SJSA1 (cell line): ENCODE measurements around the gene DNAI7. TPM values are rescaled to one million over a fixed set of nuclear protein-coding genes. Genes with fewer than 3 reads are reported as not detected.

ENCODE experiments used
- DNase-seq, 2 experiments: peaks; one replicate each; pipeline ENCODE4 v3.0.0-alpha.2; 2015 to 2020; ENCODE audit warnings: low spot score in 2 of 2, low read depth in 1 of 2
- H3K27ac ChIP-seq: fragments of 250-450 bp; sonication (Bioruptor Pico); 2 replicates; pipeline ENCODE4 v1.5.1; 2020; ENCODE audit warnings: mild to moderate bottlenecking, moderate library complexity
- H3K27me3 ChIP-seq: fragments of 250-450 bp; sonication (Bioruptor Pico); replicated peaks from 2 replicates; pipeline ENCODE4 v1.5.1; 2020; ENCODE audit warnings: mild to moderate bottlenecking, moderate library complexity
- H3K36me3 ChIP-seq: fragments of 250-450 bp; sonication (Bioruptor Pico); 2 replicates; pipeline ENCODE4 v1.5.1; 2020; ENCODE audit warnings: mild to moderate bottlenecking
- H3K4me1 ChIP-seq: fragments of 250-450 bp; sonication (Bioruptor Pico); replicated peaks from 2 replicates; pipeline ENCODE4 v1.6.1; 2021; ENCODE audit warnings: mild to moderate bottlenecking
- H3K4me3 ChIP-seq: fragments of 250-450 bp; sonication (Bioruptor Pico); 2 replicates; pipeline ENCODE4 v1.5.1; 2020; ENCODE audit warnings: mild to moderate bottlenecking
- H3K9me3 ChIP-seq: fragments of 250-450 bp; sonication (Bioruptor Pico); replicated peaks from 2 replicates; pipeline ENCODE4 v1.5.1; 2020; ENCODE audit warnings: mild to moderate bottlenecking
- total RNA-seq: library from RNA; depleted of rRNA; stranded (reverse); fragments of >200 nt; shearing (Covaris generic); gene quantifications from 2 replicates; pipeline ENCODE4 v1.2.3, GENCODE V29; 2014

Gene DNAI7
- total RNA-seq, 1 experiment from 2014 or later: 1.2 TPM

GRCh38 chr12:25197608-25198007 is 2.6 kb upstream of the DNAI7 start:
- Histone ChIP-seq H3K36me3 (peaks cover 4% of the 10 kb centered on the region; the same call in 1 of the 2 replicates), H3K4me3 (no peak overlapping the region), H3K9me3 (no peaks in the 10 kb centered on the region), H3K4me1 (peaks cover 31% of the 10 kb centered on the region), H3K27ac (no peak overlapping the region), H3K27me3 (no peaks in the 10 kb centered on the region)
- DNase-seq: no peak

DNA sequence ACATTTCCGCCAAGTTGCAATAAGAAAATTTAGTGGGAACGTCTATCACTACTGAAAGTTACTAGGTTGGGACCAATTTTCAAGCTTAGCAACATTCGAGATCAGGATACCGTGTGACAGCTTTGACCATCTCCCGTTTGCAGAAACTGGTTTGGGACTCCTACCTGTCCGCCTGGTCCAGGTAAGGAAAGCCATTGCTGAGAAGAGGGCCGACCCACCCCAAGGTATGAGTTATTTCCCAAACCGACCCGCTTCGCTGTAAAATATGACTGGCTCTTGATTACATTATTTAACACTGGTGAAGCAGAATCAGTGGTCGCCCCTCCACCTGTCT is 271 bp downstream of the DNAI7 start:
- no peak for DNase-seq
- Histone ChIP-seq H3K9me3 (no peaks in the 10 kb centered on the region), H3K27me3 (no peaks in the 10 kb centered on the region), H3K4me1 (peaks cover 22% of the 10 kb centered on the region), H3K36me3 (no peaks in the 10 kb centered on the region; the same call in 1 of the 2 replicates), H3K4me3 (peak overlapping the region; percentile 51), H3K27ac (peak overlapping the region; percentile 84)

GRCh38 chr12:25194214-25194613 is 746 bp downstream of the DNAI7 start:
- H3K27ac ChIP-seq: peak overlapping the region; percentile 84
- H3K9me3 ChIP-seq: no peaks in the 10 kb centered on the region
- H3K4me1 ChIP-seq: peaks cover 27% of the 10 kb centered on the region
- H3K36me3 ChIP-seq: no peaks in the 10 kb centered on the region; the same call in 1 of the 2 replicates
- DNase-seq: peak in 1 of 2 experiments; percentile 28
- peak overlapping the region; percentile 51; the same call in 1 of the 2 replicates for H3K4me3 ChIP-seq
- no peaks in the 10 kb centered on the region for H3K27me3 ChIP-seq

- no peak overlapping the region for H3K4me3 ChIP-seq
- no peaks in the 10 kb centered on the region; the same call in 1 of the 2 replicates for H3K36me3 ChIP-seq
- H3K4me1 ChIP-seq: peaks cover 41% of the 10 kb centered on the region
- no peaks in the 10 kb centered on the region for H3K27me3 ChIP-seq
- no peak overlapping the region for H3K27ac ChIP-seq
- no peaks in the 10 kb centered on the region for H3K9me3 ChIP-seq
- DNase-seq: no peak
These were observed 4.2 kb downstream of the DNAI7 start for GRCh38 chr12:25190793-25191192.

DNA sequence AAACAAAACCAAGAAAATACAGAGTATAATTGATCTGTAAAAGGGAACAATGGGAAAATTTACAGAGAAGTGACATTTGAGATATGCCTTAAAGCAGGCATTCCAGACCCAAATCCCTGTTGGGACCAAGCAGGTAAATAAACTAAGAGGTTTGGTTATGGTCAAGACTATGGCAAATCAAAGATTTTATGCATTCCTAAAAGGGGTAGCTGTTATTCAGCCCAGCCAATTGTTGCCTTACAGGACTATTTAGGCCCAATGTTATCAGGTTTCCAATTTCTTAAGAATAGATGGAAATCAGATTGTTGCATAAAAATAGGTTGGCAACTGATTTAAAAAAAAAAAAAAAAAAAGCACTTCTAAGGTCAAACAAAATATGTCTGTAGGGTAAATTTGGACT is 5.3 kb downstream of the DNAI7 start:
- no peaks in the 10 kb centered on the region for H3K27me3 ChIP-seq
- H3K36me3 ChIP-seq: no peaks in the 10 kb centered on the region

DNA sequence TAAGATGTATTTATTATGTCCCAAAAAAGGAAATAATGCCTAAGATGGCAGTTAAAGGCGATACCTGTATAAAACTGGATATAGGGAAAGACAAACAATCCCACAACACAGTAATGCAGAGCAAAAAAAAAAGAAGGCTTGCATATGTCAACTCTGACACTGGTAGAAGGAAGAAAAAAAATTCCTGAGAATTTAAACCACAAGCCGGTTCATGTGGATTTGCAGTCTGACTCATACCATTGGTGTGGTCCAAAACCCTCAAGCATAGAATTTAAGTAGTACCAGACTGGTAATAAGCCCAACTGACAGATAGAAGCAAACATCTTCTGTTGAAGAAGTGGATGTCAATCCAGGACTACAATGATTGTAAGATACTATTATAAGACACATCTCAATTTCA is 7.2 kb downstream of the DNAI7 start:
- H3K4me3 ChIP-seq: no peak overlapping the region
- H3K4me1 ChIP-seq: peaks cover 31% of the 10 kb centered on the region
- H3K27ac ChIP-seq: peak overlapping the region; percentile 91
- DNase-seq: peak; percentile 62 to 85
- H3K27me3 ChIP-seq: no peaks in the 10 kb centered on the region
- no peaks in the 10 kb centered on the region for H3K9me3 ChIP-seq
- no peaks in the 10 kb centered on the region for H3K36me3 ChIP-seq

More for the DNA sequence above, 5.3 kb downstream of the DNAI7 start:
- Histone ChIP-seq H3K9me3 (no peaks in the 10 kb centered on the region), H3K27ac (peak overlapping the region; percentile 91), H3K4me1 (peaks cover 39% of the 10 kb centered on the region), H3K4me3 (no peak overlapping the region)
- DNase-seq: no peak

DNA sequence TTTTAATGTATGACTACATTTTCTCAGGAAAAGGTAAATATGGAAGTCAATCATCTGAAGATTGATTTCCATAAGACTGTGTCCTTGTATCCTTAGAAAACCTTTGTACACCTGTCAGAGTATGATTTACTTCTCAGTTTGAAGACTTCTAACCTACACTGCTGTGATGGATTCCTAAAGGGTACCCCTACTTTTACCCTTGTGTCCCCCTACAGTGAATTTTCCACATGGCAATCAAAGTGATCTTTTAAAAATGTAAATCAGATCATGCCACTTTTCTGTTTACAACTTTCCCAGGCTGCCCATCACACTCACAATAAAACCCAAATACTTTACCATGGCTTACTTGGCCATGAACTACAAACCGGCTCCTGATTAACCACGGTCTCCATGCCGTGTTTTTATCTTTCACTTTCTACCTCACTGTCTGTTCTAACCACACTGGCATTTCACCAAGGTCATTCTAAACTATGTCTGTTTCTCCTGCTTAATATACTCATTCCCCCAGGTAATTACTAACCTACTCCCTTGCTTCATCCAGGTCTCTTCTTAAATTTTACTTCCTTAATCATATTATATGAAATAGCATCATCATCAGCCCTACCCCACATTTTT is 8.1 kb downstream of the DNAI7 start:
- H3K27ac ChIP-seq: peak overlapping the region; percentile 91
- H3K4me3 ChIP-seq: no peak overlapping the region
- H3K9me3 ChIP-seq: no peaks in the 10 kb centered on the region

DNA sequence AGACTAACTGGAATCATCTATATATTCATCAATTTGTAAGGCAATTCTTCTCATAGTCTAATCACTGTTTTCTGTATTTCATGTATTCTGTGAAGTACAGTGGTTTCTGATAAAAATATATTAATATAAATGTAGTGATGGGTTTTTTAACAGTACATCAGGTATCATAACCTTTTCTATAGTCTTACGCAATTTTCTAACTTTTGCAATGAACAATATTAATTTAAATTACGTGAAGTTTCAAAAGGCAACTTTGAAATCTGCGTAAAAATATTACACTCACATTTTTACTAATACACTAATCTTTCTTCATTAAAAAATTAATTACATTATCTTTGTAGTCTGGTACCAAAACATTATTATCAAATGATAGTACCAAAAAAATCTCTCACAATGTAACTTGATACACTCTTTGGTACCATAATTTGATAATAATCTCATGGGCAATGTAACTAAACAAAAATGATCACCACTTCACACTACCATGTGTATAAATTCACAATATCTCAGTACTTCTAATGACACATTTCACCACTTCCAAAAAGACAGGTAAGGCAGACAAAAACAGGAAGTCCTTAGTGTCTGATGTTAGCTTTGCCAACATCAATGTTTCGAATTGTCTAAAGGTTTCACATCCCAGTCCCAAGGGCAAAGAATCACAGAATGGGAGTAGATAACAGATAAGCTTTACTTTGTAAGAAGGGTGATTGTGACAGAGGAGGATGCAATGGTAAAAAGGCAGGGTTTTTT is 8.7 kb downstream of the DNAI7 start:
- Histone ChIP-seq H3K27me3 (no peaks in the 10 kb centered on the region), H3K27ac (no peak overlapping the region; the same call in 1 of the 2 replicates), H3K9me3 (no peaks in the 10 kb centered on the region), H3K4me1 (peaks cover 31% of the 10 kb centered on the region), H3K4me3 (no peak overlapping the region), H3K36me3 (no peaks in the 10 kb centered on the region)
- DNase-seq: no peak

More for the DNA sequence above, 8.1 kb downstream of the DNAI7 start:
- H3K4me1 ChIP-seq: peaks cover 31% of the 10 kb centered on the region
- peak in 1 of 2 experiments; percentile 34 for DNase-seq
- H3K36me3 ChIP-seq: no peaks in the 10 kb centered on the region
- no peaks in the 10 kb centered on the region for H3K27me3 ChIP-seq

- peaks cover 24% of the 10 kb centered on the region for H3K4me1 ChIP-seq
- no peaks in the 10 kb centered on the region for H3K36me3 ChIP-seq
- no peak overlapping the region for H3K27ac ChIP-seq
- DNase-seq: no peak
- H3K27me3 ChIP-seq: no peaks in the 10 kb centered on the region
- H3K9me3 ChIP-seq: no peaks in the 10 kb centered on the region
- no peak overlapping the region for H3K4me3 ChIP-seq
These were observed 10.8 kb downstream of the DNAI7 start for GRCh38 chr12:25184132-25184531.

GRCh38 chr12:25182765-25183164 is 12.2 kb downstream of the DNAI7 start:
- no peak overlapping the region for H3K4me3 ChIP-seq
- no peak overlapping the region for H3K27ac ChIP-seq
- no peaks in the 10 kb centered on the region for H3K27me3 ChIP-seq
- H3K36me3 ChIP-seq: no peaks in the 10 kb centered on the region
- H3K9me3 ChIP-seq: no peaks in the 10 kb centered on the region
- peaks cover 13% of the 10 kb centered on the region for H3K4me1 ChIP-seq
- DNase-seq: no peak

- Histone ChIP-seq H3K27ac (no peak overlapping the region), H3K4me1 (no peaks in the 10 kb centered on the region), H3K27me3 (no peaks in the 10 kb centered on the region), H3K36me3 (no peaks in the 10 kb centered on the region), H3K4me3 (no peak overlapping the region), H3K9me3 (no peaks in the 10 kb centered on the region)
- no peak for DNase-seq
These were observed 32.1 kb downstream of the DNAI7 start for GRCh38 chr12:25162866-25163265.

GRCh38 chr12:25156061-25156460 is 38.9 kb downstream of the DNAI7 start:
- Histone ChIP-seq H3K27ac (no peak overlapping the region), H3K4me1 (peaks cover 31% of the 10 kb centered on the region), H3K27me3 (no peaks in the 10 kb centered on the region), H3K9me3 (no peaks in the 10 kb centered on the region), H3K4me3 (no peak overlapping the region), H3K36me3 (no peaks in the 10 kb centered on the region)
- DNase-seq: no peak

DNA sequence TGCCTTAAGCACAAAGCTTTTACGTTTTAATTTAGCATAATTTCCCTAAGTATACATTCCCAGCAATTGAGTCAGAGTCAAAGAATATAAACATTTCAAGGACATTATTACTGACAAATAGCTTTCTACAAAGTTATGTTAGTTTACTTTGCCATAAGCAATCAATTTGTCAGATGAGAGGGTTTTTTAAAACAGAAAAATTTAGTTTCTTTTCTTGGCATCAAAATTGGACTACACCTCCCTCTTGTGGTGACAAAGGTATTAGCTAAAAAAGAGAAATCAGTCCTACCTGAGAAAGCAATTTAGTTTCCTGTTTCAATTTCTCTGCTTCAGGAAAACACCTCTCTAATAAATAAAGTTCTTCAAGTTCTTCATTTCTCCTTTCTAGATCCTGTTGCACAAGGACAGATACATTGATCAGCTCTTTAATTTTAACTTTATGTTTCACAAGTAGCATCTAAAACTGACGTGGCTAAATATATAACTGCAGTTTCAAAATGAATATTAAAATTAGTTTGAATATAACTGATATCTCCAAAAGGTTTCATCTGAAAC is 39.9 kb downstream of the DNAI7 start:
- peak in 1 of 2 experiments; percentile 63 for DNase-seq
- Histone ChIP-seq H3K36me3 (no peaks in the 10 kb centered on the region), H3K4me3 (no peak overlapping the region), H3K4me1 (peaks cover 35% of the 10 kb centered on the region), H3K27ac (peak overlapping the region; percentile 14), H3K27me3 (no peaks in the 10 kb centered on the region), H3K9me3 (no peaks in the 10 kb centered on the region)

DNA sequence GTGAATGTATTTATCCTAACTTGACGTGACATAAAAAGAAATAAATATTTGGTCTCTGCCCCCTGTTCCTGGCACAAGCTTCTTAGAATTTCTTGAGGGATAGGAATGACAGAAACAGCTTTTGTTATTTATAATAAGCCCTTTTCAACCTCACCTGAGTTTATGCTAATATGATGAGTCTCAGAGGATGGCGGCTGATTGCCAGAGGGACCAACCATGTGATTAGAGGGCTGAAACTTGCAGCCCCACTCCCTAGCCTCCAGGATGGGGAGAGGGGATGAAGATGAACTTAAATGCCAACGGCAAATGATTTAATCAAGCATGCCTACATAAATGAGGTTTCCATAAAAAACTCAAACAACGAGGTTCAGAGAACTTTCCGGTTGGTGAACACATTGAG is 42.9 kb downstream of the DNAI7 start:
- Histone ChIP-seq H3K36me3 (no peaks in the 10 kb centered on the region), H3K27ac (peak overlapping the region; percentile 68), H3K4me1 (peaks cover 35% of the 10 kb centered on the region), H3K4me3 (no peak overlapping the region), H3K9me3 (no peaks in the 10 kb centered on the region), H3K27me3 (no peaks in the 10 kb centered on the region)
- DNase-seq: no peak
